ENCODE results near the gene CAMKK1.

CAMKK1 gene

GRCh38 chr17:3893003-3893719, at the start of gene CAMKK1:
Gene CAMKK1 (minus strand): TSS chr17:3893053. CDS start chr17:3885687, 7,366 bp downstream.
- peak; percentile 24 for DNase-seq

GRCh38 chr17:3940965-3941698, 48.3 kb upstream of the CAMKK1 start:
- DNase-seq, result no peak

- no peak for DNase-seq
Observed at GRCh38 chr17:3937359-3937758, 44.5 kb upstream of the CAMKK1 start.

- no peak for DNase-seq
Observed at GRCh38 chr17:3935825-3936355, 43.0 kb upstream of the CAMKK1 start.

- DNase-seq, result no peak
Observed at GRCh38 chr17:3935140-3935542, 42.3 kb upstream of the CAMKK1 start.

- DNase-seq, result no peak
Observed at GRCh38 chr17:3929764-3930163, 36.9 kb upstream of the CAMKK1 start.

GRCh38 chr17:3929181-3929580, 36.3 kb upstream of the CAMKK1 start:
- no peak for DNase-seq

GRCh38 chr17:3928406-3928805, 35.6 kb upstream of the CAMKK1 start:
- no peak for DNase-seq

- DNase-seq, result no peak
Observed at GRCh38 chr17:3927628-3928340, 34.9 kb upstream of the CAMKK1 start.

GRCh38 chr17:3926860-3927627, 34.2 kb upstream of the CAMKK1 start:
- DNase-seq, result no peak

- DNase-seq, result no peak
Observed at GRCh38 chr17:3925684-3926485, 33.0 kb upstream of the CAMKK1 start.

GRCh38 chr17:3924512-3925350, 31.9 kb upstream of the CAMKK1 start:
- DNase-seq, result no peak

- DNase-seq, result no peak
Observed at GRCh38 chr17:3923466-3924190, 30.8 kb upstream of the CAMKK1 start.

- DNase-seq, result no peak
Observed at GRCh38 chr17:3922765-3923164, 29.9 kb upstream of the CAMKK1 start.

- DNase-seq, result no peak
Observed at GRCh38 chr17:3921502-3922319, 28.9 kb upstream of the CAMKK1 start.

GRCh38 chr17:3921006-3921405, 28.2 kb upstream of the CAMKK1 start:
- no peak for DNase-seq

GRCh38 chr17:3919123-3919624, 26.3 kb upstream of the CAMKK1 start:
- DNase-seq, result no peak

- no peak for DNase-seq
Observed at GRCh38 chr17:3918372-3919122, 25.7 kb upstream of the CAMKK1 start.
